GM12801 (cell line): ENCODE results near the gene ADIG.

Experiments used
- TF ChIP-seq, protein P1 (sequence below): IDR thresholded peaks from one replicate; pipeline ENCODE4 v1.5.1; 2011; ENCODE audit warnings: control low read depth; ENCODE audit not compliant: insufficient read length; ENCODE audit errors: extremely low read depth

The ADIG gene

DNA sequence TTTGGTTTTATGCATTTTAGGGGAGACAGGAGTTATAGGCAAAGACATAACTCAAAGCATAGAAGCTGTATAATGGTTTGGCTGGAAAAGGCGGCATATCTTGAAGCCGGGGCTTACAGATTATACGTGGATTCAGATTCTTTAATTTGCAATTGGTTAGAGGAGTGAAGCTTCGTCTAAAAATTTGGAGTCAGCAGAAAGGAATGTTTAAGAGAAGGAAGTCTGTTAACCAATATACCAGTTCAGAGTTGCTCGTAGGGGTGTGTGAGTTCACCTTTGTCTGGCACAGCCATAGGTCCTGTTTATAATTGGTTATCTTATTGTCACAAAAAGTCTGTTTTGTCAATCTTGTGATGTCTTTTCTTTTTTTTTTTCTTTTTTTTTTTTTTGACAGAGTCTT, 29.5 kb downstream of the ADIG start:
- TF ChIP-seq, protein P1, sequence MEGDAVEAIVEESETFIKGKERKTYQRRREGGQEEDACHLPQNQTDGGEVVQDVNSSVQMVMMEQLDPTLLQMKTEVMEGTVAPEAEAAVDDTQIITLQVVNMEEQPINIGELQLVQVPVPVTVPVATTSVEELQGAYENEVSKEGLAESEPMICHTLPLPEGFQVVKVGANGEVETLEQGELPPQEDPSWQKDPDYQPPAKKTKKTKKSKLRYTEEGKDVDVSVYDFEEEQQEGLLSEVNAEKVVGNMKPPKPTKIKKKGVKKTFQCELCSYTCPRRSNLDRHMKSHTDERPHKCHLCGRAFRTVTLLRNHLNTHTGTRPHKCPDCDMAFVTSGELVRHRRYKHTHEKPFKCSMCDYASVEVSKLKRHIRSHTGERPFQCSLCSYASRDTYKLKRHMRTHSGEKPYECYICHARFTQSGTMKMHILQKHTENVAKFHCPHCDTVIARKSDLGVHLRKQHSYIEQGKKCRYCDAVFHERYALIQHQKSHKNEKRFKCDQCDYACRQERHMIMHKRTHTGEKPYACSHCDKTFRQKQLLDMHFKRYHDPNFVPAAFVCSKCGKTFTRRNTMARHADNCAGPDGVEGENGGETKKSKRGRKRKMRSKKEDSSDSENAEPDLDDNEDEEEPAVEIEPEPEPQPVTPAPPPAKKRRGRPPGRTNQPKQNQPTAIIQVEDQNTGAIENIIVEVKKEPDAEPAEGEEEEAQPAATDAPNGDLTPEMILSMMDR = no peak

DNA sequence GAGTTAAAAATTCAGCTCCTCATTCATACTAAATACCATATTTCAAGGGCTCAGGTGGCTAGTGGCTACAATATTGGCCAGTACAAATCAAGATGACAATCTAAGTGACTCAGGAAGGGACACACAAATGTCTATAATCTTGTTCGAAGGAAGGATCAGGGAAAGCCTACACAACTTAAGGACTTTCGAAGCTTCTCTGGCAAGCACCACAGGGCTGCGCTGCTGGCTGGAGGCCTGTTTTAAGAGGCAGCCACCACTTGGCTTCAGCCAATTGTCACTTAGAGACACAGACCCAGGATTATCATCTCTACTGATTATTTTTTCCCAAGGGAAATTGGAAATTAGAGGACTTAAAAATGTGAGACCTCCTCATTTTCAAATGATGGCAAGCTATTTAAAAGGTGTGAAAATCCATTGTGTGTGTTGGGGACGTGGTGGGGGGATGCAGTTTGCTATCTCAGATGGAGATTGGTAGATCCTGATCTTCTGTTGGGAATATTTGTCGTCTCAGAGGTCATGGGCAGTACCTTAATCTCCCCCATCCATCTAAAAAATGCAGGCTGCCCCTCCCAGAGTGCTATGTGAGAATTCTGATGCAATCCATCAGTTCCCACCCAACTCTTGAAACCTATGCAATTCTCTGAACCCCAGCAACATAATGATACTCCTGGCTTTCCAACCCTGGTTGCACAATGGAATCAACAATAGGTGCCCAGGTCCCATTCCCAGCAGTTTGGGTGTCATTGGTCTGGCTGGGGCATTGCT, 31.9 kb downstream of the ADIG start:
- TF ChIP-seq, protein P1 = no peak

DNA sequence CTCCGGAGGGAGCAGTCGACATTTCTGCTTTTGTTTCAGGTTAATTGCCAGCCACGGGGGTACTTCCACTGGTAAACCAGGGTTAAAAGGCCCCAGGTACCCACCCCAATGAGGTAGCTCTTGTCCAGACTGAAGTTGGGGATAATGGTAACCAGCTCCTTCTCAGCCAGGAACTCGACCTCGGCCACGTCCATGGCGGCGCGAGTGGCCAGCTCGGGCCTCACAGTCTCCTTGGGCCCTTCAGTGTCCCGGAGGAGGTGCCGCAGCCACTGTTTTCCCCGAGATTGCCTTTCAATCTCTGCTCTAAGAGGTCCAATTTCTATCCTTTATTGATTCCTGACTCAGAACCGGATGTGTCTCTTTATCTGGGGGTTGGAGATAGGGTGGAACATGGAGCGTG, 34.3 kb downstream of the ADIG start:
- TF ChIP-seq, protein P1 = no peak

DNA sequence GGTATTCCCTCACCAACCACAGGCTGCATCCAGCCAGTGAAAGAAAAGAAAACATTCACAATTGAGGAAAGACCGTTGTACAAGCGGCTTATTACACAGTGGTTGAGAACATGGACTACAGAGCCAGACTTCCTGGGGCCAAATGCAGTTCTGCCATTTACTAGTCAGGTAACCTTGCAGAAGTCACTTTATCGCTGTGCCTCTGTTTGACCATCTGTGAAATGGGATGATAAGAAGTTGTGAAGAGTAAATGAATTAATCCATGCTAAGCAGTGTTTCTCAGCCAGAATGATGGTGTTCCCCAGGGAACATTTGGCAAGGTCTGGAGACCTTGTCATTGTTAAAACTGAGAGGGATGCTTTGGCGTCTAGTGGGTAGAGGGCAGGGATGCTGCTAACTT, 35.5 kb downstream of the ADIG start:
- TF ChIP-seq, protein P1 = no peak

DNA sequence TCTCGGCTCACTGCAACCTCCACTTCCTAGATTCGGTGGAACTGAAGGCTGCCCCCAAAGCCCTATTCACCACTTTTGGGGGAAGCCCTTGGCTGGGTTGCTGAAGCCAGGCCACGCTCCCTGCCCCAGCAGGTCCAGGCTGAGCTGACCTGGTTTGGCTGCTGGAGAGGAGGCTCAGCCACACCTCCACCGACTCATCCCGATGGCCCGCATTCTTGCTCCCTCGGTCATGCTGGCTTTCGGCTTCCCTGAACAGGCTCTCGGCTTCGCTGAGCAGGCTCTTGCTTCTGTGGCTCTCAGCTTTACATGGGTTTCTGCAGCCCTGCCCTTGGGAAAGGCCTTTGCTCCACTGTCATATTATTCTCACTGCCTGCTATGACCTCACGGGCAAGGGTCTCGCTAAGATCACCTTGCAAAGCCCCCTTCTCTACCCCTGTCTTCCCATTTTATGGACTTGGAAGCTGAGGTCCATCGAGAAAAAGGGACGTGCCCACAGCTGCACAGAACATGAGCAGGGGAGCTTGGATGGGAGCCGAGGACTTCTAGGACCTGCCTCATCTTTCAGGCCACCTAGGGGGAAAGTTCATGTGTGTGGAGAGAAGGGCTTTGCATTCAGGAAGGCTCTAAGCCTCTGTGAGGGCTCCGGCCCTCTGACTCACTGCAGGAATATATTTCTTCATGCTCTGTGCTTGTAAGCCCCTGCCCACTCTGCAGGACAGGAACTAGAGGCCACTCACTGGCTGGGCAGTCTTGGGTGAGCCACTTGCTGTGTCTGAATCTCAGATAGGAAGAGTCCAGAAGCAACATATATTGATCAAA, 36.2 kb downstream of the ADIG start:
- TF ChIP-seq, protein P1 = no peak

DNA sequence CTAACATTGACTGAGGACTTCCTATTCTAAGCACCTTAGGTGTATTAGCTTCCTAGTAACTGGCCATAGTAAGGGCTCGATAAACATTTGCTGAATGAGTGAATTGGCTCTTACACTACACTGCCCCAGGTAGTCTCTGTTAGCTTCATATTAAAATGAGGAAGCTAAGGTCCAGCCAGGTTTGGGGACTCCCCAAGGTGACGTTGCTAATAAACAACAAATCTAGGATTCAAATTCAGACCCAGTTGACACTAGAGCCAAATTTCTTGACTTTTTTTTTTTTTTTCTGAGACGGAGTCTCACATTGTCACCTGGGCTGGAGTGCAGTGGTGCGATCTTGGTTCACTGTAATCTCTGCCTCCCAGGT, 36.8 kb downstream of the ADIG start:
- TF ChIP-seq, protein P1 = no peak

DNA sequence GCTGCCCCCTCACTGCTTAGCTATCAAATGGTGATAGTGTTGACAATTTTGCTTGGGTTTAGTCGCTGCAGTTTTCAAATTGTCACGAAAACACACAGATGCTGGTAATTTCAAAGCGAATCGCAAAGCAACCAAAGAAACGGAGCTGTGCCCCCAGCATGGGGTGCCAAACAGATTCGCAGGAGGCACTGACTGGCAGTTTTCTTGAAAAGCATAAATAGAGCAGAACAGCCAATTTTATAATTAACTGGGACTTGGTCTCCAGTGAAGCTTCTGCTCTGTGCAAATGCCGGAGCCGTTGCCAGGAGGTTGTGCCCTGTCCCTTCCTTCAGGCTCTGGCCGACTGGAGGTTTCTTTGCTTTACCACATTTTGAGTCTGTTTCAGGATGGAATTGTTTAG, 39.4 kb downstream of the ADIG start:
- TF ChIP-seq, protein P1 = no peak
